ENCODE measurements around the gene CWC25.

- TF ChIP-seq CTCF (IDR thresholded peaks at IDR 0.05) = no peak
- TF ChIP-seq POLR2A (IDR thresholded peaks at IDR 0.05) = no peak
Observed at GRCh38 chr17:38766341-38766740, 58.8 kb downstream of the CWC25 start.

Measured in heart left ventricle (tissue), 13 donors.